ENCODE results near the gene SFXN2. TPM values are rescaled to one million over a fixed set of nuclear protein-coding genes. Genes with fewer than 3 reads are reported as not detected.
"Not testable (repeated sequence)": the region's sequence is repeated elsewhere in the genome, so short reads cannot be mapped to it uniquely, and the experiment has no call there.

Gene SFXN2
- total RNA-seq = 1 to 10 TPM; 2.4 to 6.5 TPM
- long read RNA-seq, donor 1 = 0 reads
- long read RNA-seq, donor 2, full-length matches to known transcripts = 2 of 3 reads
- long read RNA-seq, donor 2, partial matches to known transcripts = 1 of 3 reads
- long read RNA-seq, donor 2, other reads (novel, unspliced or antisense) = 0 of 3 reads

- peak; percentile 82 for DNase-seq (ENCODE audit: low spot score)
- intact Hi-C loops (cut with DNase I) = no loop called here
Measured at GRCh38 chr10:102714621-102715455, at the start of gene SFXN2. Gene SFXN2 (plus strand): TSS chr10:102714636. CDS start chr10:102726637, 12,001 bp downstream.

GRCh38 chr10:102665904-102666509 is 48.4 kb upstream of the SFXN2 start:
- intact Hi-C loops (cut with DNase I) = no loop called here

GRCh38 chr10:102667411-102667810 is 47.0 kb upstream of the SFXN2 start:
- intact Hi-C loops (cut with DNase I) = not testable (repeated sequence)
- DNase-seq (ENCODE audit: low spot score) = peak; percentile 15

More at GRCh38 chr10:102665904-102666509, 48.4 kb upstream of the SFXN2 start:
- no peak for DNase-seq (ENCODE audit: low spot score)

GRCh38 chr10:102668326-102669107 is 45.9 kb upstream of the SFXN2 start:
- DNase-seq (ENCODE audit: low spot score) = peak; percentile 72
- intact Hi-C loops (cut with DNase I) = no loop called here

GRCh38 chr10:102669206-102670064 is 45.0 kb upstream of the SFXN2 start:
- DNase-seq (ENCODE audit: low spot score) = peak; percentile 79

GRCh38 chr10:102670065-102670670 is 44.3 kb upstream of the SFXN2 start:
- intact Hi-C loops (cut with DNase I) = no loop called here

More at GRCh38 chr10:102669206-102670064, 45.0 kb upstream of the SFXN2 start:
- intact Hi-C loops (cut with DNase I) = no loop called here

GRCh38 chr10:102670871-102671434 is 43.5 kb upstream of the SFXN2 start:
- DNase-seq (ENCODE audit: low spot score) = no peak
- intact Hi-C loops (cut with DNase I) = no loop called here

More at GRCh38 chr10:102670065-102670670, 44.3 kb upstream of the SFXN2 start:
- DNase-seq (ENCODE audit: low spot score) = no peak

GRCh38 chr10:102673236-102673818 is 41.1 kb upstream of the SFXN2 start:
- no peak for DNase-seq (ENCODE audit: low spot score)
- intact Hi-C loops (cut with DNase I) = no loop called here

GRCh38 chr10:102673819-102674511 is 40.5 kb upstream of the SFXN2 start:
- peak; percentile 87 for DNase-seq (ENCODE audit: low spot score)
- intact Hi-C loops (cut with DNase I) = no loop called here

- intact Hi-C loops (cut with DNase I) = no loop called here
- no peak for DNase-seq (ENCODE audit: low spot score)
Measured at GRCh38 chr10:102674566-102674965, 39.9 kb upstream of the SFXN2 start.

GRCh38 chr10:102675011-102675665 is 39.3 kb upstream of the SFXN2 start:
- no peak for DNase-seq (ENCODE audit: low spot score)
- intact Hi-C loops (cut with DNase I) = no loop called here

- DNase-seq (ENCODE audit: low spot score) = no peak
- intact Hi-C loops (cut with DNase I) = no loop called here
Measured at GRCh38 chr10:102675666-102676533, 38.5 kb upstream of the SFXN2 start.

GRCh38 chr10:102676534-102677315 is 37.7 kb upstream of the SFXN2 start:
- intact Hi-C loops (cut with DNase I) = no loop called here
- no peak for DNase-seq (ENCODE audit: low spot score)

GRCh38 chr10:102677331-102678067 is 36.9 kb upstream of the SFXN2 start:
- intact Hi-C loops (cut with DNase I) = no loop called here
- no peak for DNase-seq (ENCODE audit: low spot score)
